NCI-H2107 (cell line): ENCODE results near the gene DBH.

Experiments
- DNase-seq: peaks from one replicate; lab custom pipeline; 2025; lab: John Stamatoyannopoulos, UW

DBH gene

GRCh38 chr9:133635533-133636531, at the start of gene DBH:
Gene DBH, plus strand, starts transcription at chr9:133636363. Its CDS starts 9 bp downstream, at chr9:133636372.
- DNase-seq = no peak

GRCh38 chr9:133587051-133587450, 49.1 kb upstream of the DBH start:
- DNase-seq = no peak

GRCh38 chr9:133587466-133587865, 48.7 kb upstream of the DBH start:
- DNase-seq = no peak

GRCh38 chr9:133589454-133590227, 46.5 kb upstream of the DBH start:
- no peak for DNase-seq

GRCh38 chr9:133590231-133590855, 45.8 kb upstream of the DBH start:
- DNase-seq = no peak

GRCh38 chr9:133591116-133591910, 44.9 kb upstream of the DBH start:
- DNase-seq = no peak

- DNase-seq = no peak
These were observed 44.2 kb upstream of the DBH start for GRCh38 chr9:133591985-133592384.

- DNase-seq = no peak
These were observed 43.3 kb upstream of the DBH start for GRCh38 chr9:133592731-133593409.

GRCh38 chr9:133593587-133594253, 42.4 kb upstream of the DBH start:
- no peak for DNase-seq

GRCh38 chr9:133594310-133594709, 41.9 kb upstream of the DBH start:
- DNase-seq = no peak

- DNase-seq = no peak
These were observed 40.3 kb upstream of the DBH start for GRCh38 chr9:133595910-133596309.

- no peak for DNase-seq
These were observed 38.7 kb upstream of the DBH start for GRCh38 chr9:133597316-133597957.

- DNase-seq = no peak
These were observed 37.2 kb upstream of the DBH start for GRCh38 chr9:133598978-133599377.

GRCh38 chr9:133599470-133600173, 36.5 kb upstream of the DBH start:
- no peak for DNase-seq

GRCh38 chr9:133600739-133601138, 35.4 kb upstream of the DBH start:
- no peak for DNase-seq

- DNase-seq = no peak
These were observed 34.4 kb upstream of the DBH start for GRCh38 chr9:133601746-133602145.

GRCh38 chr9:133602277-133602676, 33.9 kb upstream of the DBH start:
- DNase-seq = no peak

- no peak for DNase-seq
These were observed 32.8 kb upstream of the DBH start for GRCh38 chr9:133603135-133603927.
